Measurements from ENCODE around the gene SAMM50.

SAMM50 gene

GRCh38 chr22:43957871-43958270, 2.6 kb downstream of the SAMM50 start:
- H3K27ac ChIP-seq (ENCODE audit: low read depth, low read length, poor library complexity, severe bottlenecking): no peak overlapping the region
- H3K9me2 ChIP-seq (ENCODE audit: low read depth, low read length): no peaks in the 10 kb centered on the region
- H3K9me3 ChIP-seq (ENCODE audit: low read length): no peaks in the 10 kb centered on the region
- H3K4me1 ChIP-seq (ENCODE audit: insufficient read depth, low read length, severe bottlenecking): peaks cover 19% of the 10 kb centered on the region
- H2AFZ ChIP-seq (ENCODE audit: low read length): no peak overlapping the region
- H3K36me3 ChIP-seq (ENCODE audit: insufficient read depth, low read length): peaks cover under 1% of the 10 kb centered on the region; the same call in 1 of the 2 replicates
- no peak overlapping the region for H3K4me2 ChIP-seq (ENCODE audit: low read length)
- no peaks in the 10 kb centered on the region for H3K27me3 ChIP-seq (ENCODE audit: insufficient read depth, low read length)
- no peaks in the 10 kb centered on the region for H3F3A ChIP-seq (ENCODE audit: insufficient read depth, low read length)
- no peak overlapping the region for H3K9ac ChIP-seq (ENCODE audit: low read length)
- H4K20me1 ChIP-seq (ENCODE audit: insufficient read depth, low read length): no peaks in the 10 kb centered on the region
- peaks cover 33% of the 10 kb centered on the region for H3K79me2 ChIP-seq (ENCODE audit: insufficient read depth, low read length)
- TF ChIP-seq, protein P1, sequence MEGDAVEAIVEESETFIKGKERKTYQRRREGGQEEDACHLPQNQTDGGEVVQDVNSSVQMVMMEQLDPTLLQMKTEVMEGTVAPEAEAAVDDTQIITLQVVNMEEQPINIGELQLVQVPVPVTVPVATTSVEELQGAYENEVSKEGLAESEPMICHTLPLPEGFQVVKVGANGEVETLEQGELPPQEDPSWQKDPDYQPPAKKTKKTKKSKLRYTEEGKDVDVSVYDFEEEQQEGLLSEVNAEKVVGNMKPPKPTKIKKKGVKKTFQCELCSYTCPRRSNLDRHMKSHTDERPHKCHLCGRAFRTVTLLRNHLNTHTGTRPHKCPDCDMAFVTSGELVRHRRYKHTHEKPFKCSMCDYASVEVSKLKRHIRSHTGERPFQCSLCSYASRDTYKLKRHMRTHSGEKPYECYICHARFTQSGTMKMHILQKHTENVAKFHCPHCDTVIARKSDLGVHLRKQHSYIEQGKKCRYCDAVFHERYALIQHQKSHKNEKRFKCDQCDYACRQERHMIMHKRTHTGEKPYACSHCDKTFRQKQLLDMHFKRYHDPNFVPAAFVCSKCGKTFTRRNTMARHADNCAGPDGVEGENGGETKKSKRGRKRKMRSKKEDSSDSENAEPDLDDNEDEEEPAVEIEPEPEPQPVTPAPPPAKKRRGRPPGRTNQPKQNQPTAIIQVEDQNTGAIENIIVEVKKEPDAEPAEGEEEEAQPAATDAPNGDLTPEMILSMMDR (IDR thresholded peaks at IDR 0.05; ENCODE audit: low read length): no peak
- no peak for TF ChIP-seq EZH2 (IDR thresholded peaks at IDR 0.05; ENCODE audit: borderline replicate concordance, low read length)
- H3K4me3 ChIP-seq (ENCODE audit: low read depth, low read length, poor library complexity, severe bottlenecking): no peak overlapping the region

- Histone ChIP-seq H4K20me1 (ENCODE audit: insufficient read depth, low read length) (no peaks in the 10 kb centered on the region), H3K79me2 (ENCODE audit: insufficient read depth, low read length) (peaks cover 10% of the 10 kb centered on the region; the same call in 1 of the 2 replicates), H3K9me3 (ENCODE audit: low read length) (no peaks in the 10 kb centered on the region), H3K9ac (ENCODE audit: low read length) (no peak overlapping the region), H2AFZ (ENCODE audit: low read length) (no peak overlapping the region), H3K4me1 (ENCODE audit: insufficient read depth, low read length, severe bottlenecking) (no peaks in the 10 kb centered on the region), H3K4me2 (ENCODE audit: low read length) (no peak overlapping the region), H3K27me3 (ENCODE audit: insufficient read depth, low read length) (no peaks in the 10 kb centered on the region), H3F3A (ENCODE audit: insufficient read depth, low read length) (no peaks in the 10 kb centered on the region), H3K36me3 (ENCODE audit: insufficient read depth, low read length) (peaks cover 61% of the 10 kb centered on the region), H3K27ac (ENCODE audit: low read depth, low read length, poor library complexity, severe bottlenecking) (no peak overlapping the region), H3K4me3 (ENCODE audit: low read depth, low read length, poor library complexity, severe bottlenecking) (no peak overlapping the region), H3K9me2 (ENCODE audit: low read depth, low read length) (no peaks in the 10 kb centered on the region)
- TF ChIP-seq, protein P1 (IDR thresholded peaks at IDR 0.05; ENCODE audit: low read length): no peak
- TF ChIP-seq EZH2 (IDR thresholded peaks at IDR 0.05; ENCODE audit: borderline replicate concordance, low read length): no peak
Observed at GRCh38 chr22:43964314-43964857, 9.1 kb downstream of the SAMM50 start.

GRCh38 chr22:43967069-43967468, 11.8 kb downstream of the SAMM50 start:
- Histone ChIP-seq H3K9ac (ENCODE audit: low read length) (no peak overlapping the region), H3K27me3 (ENCODE audit: insufficient read depth, low read length) (no peaks in the 10 kb centered on the region), H2AFZ (ENCODE audit: low read length) (no peak overlapping the region), H3K4me2 (ENCODE audit: low read length) (no peak overlapping the region), H4K20me1 (ENCODE audit: insufficient read depth, low read length) (no peaks in the 10 kb centered on the region), H3K4me1 (ENCODE audit: insufficient read depth, low read length, severe bottlenecking) (no peaks in the 10 kb centered on the region), H3K27ac (ENCODE audit: low read depth, low read length, poor library complexity, severe bottlenecking) (no peak overlapping the region), H3K4me3 (ENCODE audit: low read depth, low read length, poor library complexity, severe bottlenecking) (no peak overlapping the region), H3K9me2 (ENCODE audit: low read depth, low read length) (no peaks in the 10 kb centered on the region), H3K79me2 (ENCODE audit: insufficient read depth, low read length) (no peaks in the 10 kb centered on the region), H3F3A (ENCODE audit: insufficient read depth, low read length) (no peaks in the 10 kb centered on the region), H3K36me3 (ENCODE audit: insufficient read depth, low read length) (peaks cover 82% of the 10 kb centered on the region), H3K9me3 (ENCODE audit: low read length) (no peaks in the 10 kb centered on the region)
- TF ChIP-seq, protein P1 (IDR thresholded peaks at IDR 0.05; ENCODE audit: low read length): no peak
- no peak for TF ChIP-seq EZH2 (IDR thresholded peaks at IDR 0.05; ENCODE audit: borderline replicate concordance, low read length)

Data from OCI-LY1 (cell line).